ENCODE measurements around the gene UTP18. TPM values are rescaled to one million over a fixed set of nuclear protein-coding genes. Genes with fewer than 3 reads are reported as not detected.
"Not testable (repeated sequence)": the region's sequence is repeated elsewhere in the genome, so short reads cannot be mapped to it uniquely, and the experiment has no call there.

UTP18 gene
- total RNA-seq, 5 donors from 2014 or later (not counting 1 experiment from before 2014, with no cell fraction given), result 36.4 to 47.7 (median 39.7) TPM

- H3K27ac Mint-ChIP-seq, result no peak overlapping the region
- no peaks in the 10 kb centered on the region for H3K27me3 ChIP-seq (replicated peaks in 1 of 2; ENCODE audit: control insufficient read depth in 2 of 2, extremely low read depth in 1 of 2, insufficient read depth in 2 of 2, low read length in 1 of 2)
- DNase-seq, result no peak
- ChIA-PET POLR2A (interaction anchor here (0.5 to 0.7 kb wide), 3 partner anchors 10 to 16 kb away, joined by 3 to 6 read pairs (median 4); no protein-coding TSS in a partner anchor), CTCF (no interaction called here)
- peaks cover 9 to 78% of the 10 kb centered on the region in 2 donors for H3K36me3 ChIP-seq (ENCODE audit: control insufficient read depth in 2 of 2, extremely low read depth in 1 of 2, insufficient read depth in 1 of 2, low read length in 1 of 2)
- H3K4me1 ChIP-seq (ENCODE audit: control insufficient read depth in 1 of 2, extremely low read depth in 1 of 2, insufficient read depth in 2 of 2, low read length in 2 of 2), result no peaks in the 10 kb centered on the region
- no peak overlapping the region for H3K4me3 ChIP-seq (ENCODE audit: control insufficient read depth in 1 of 2, extremely low read depth in 1 of 2, low read length in 1 of 2)
- peaks cover 64% of the 10 kb centered on the region for H3K36me3 Mint-ChIP-seq
- no peaks in the 10 kb centered on the region for H3K9me3 ChIP-seq
- no peaks in the 10 kb centered on the region for H3K9me3 Mint-ChIP-seq
- no peak overlapping the region for H3K4me3 Mint-ChIP-seq
- no peak overlapping the region for H3K27ac ChIP-seq (ENCODE audit: low read length)
- H3K27me3 Mint-ChIP-seq, result no peaks in the 10 kb centered on the region
- no peak for ATAC-seq (replicated peaks in 1 of 4)
- peaks cover under 1 to 6% (median 3%) of the 10 kb centered on the region in 3 donors for H3K4me1 Mint-ChIP-seq
Measured at GRCh38 chr17:51279183-51279582, 18.8 kb downstream of the UTP18 start.

DNA sequence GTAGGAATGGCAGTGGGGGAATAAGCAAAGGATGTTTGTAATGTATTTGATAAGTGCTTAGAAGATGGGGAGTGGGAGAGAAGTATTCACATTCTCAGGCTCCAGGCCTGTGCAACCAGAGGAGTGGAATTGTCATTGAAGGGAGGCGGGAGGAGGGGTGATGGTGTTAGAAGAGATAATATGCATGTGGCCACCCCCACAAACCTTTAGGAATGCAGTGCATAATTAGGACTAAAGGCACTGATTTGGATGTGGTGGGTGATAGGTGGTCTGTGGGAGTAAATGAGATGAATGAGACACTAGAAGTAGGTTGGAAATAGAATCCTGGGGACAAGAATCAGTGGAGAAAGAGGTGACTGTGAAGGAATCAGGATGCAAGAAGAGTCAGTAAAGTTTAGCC, 27.1 kb downstream of the UTP18 start:
- ATAC-seq (replicated peaks in 1 of 4), result no peak
- ChIA-PET CTCF (no interaction called here), POLR2A (no interaction called here)
- Histone ChIP-seq H3K27ac (ENCODE audit: low read length) (no peak overlapping the region), H3K27me3 (replicated peaks in 1 of 2; ENCODE audit: control insufficient read depth in 2 of 2, extremely low read depth in 1 of 2, insufficient read depth in 2 of 2, low read length in 1 of 2) (no peaks in the 10 kb centered on the region), H3K9me3 (no peaks in the 10 kb centered on the region), H3K4me3 (ENCODE audit: control insufficient read depth in 1 of 2, extremely low read depth in 1 of 2, low read length in 1 of 2) (no peak overlapping the region), H3K4me1 (ENCODE audit: control insufficient read depth in 1 of 2, extremely low read depth in 1 of 2, insufficient read depth in 2 of 2, low read length in 2 of 2) (no peaks in the 10 kb centered on the region), H3K36me3 (ENCODE audit: control insufficient read depth in 2 of 2, extremely low read depth in 1 of 2, insufficient read depth in 1 of 2, low read length in 1 of 2) (peaks cover 0 to 73% of the 10 kb centered on the region in 2 donors)
- H3K4me1 Mint-ChIP-seq, result peaks cover 0 to 6% (median 1%) of the 10 kb centered on the region in 3 donors
- 83% methylated on average over 1 of the region's 1 CpG for WGBS (ENCODE audit: insufficient coverage)
- no peak for DNase-seq
- H3K36me3 Mint-ChIP-seq, result peaks cover 57% of the 10 kb centered on the region
- no peaks in the 10 kb centered on the region for H3K9me3 Mint-ChIP-seq
- H3K27ac Mint-ChIP-seq, result peak overlapping the region in 1 of 2 donors; percentile 23
- no peak overlapping the region for H3K4me3 Mint-ChIP-seq
- no peaks in the 10 kb centered on the region for H3K27me3 Mint-ChIP-seq

DNA sequence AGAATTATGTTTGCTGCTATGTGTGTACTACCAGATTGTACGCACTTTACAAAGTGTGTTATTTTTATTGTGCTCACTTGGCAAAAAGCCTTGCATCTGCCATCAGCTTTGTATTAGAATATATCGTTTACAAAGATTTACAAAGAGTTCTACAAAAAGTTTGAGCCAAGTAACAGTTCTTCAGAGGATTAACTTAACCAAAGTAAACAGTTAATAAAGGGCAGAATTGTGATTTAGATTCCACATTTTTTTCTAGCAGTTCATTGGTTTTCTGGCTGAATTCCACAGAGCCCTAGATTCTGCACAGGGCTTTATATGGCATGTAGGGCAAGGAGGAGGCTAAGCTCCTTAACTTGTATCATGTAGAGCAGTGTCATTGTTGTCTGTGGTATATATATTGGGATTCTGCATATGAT, 29.4 kb downstream of the UTP18 start:
- Histone ChIP-seq H3K4me1 (ENCODE audit: control insufficient read depth in 1 of 2, extremely low read depth in 1 of 2, insufficient read depth in 2 of 2, low read length in 2 of 2) (no peaks in the 10 kb centered on the region), H3K9me3 (no peaks in the 10 kb centered on the region), H3K27me3 (replicated peaks in 1 of 2; ENCODE audit: control insufficient read depth in 2 of 2, extremely low read depth in 1 of 2, insufficient read depth in 2 of 2, low read length in 1 of 2) (no peaks in the 10 kb centered on the region), H3K27ac (ENCODE audit: low read length) (no peak overlapping the region), H3K4me3 (ENCODE audit: control insufficient read depth in 1 of 2, extremely low read depth in 1 of 2, low read length in 1 of 2) (no peak overlapping the region), H3K36me3 (ENCODE audit: control insufficient read depth in 2 of 2, extremely low read depth in 1 of 2, insufficient read depth in 1 of 2, low read length in 1 of 2) (peaks cover 0 to 68% of the 10 kb centered on the region in 2 donors)
- H3K36me3 Mint-ChIP-seq, result peaks cover 72% of the 10 kb centered on the region
- H3K27ac Mint-ChIP-seq, result no peak overlapping the region
- ATAC-seq (replicated peaks in 1 of 4) (no peak), DNase-seq (no peak)
- ChIA-PET POLR2A (interaction anchor here in 1 of 2 donors (0.7 kb wide), 1 partner anchor 51 kb away, joined by 3 read pairs; no protein-coding TSS in a partner anchor), CTCF (interaction anchor here in 1 of 2 donors (0.7 kb wide), 1 partner anchor 427 kb away, joined by 4 read pairs; no protein-coding TSS in a partner anchor)
- no peaks in the 10 kb centered on the region for H3K27me3 Mint-ChIP-seq
- 100% methylated on average over 1 of the region's 2 CpGs for WGBS (ENCODE audit: insufficient coverage)
- H3K4me1 Mint-ChIP-seq, result peaks cover 0 to 6% (median 1%) of the 10 kb centered on the region in 3 donors
- H3K9me3 Mint-ChIP-seq, result no peaks in the 10 kb centered on the region
- no peak overlapping the region for H3K4me3 Mint-ChIP-seq

GRCh38 chr17:51294338-51294737, 34.0 kb downstream of the UTP18 start:
- H3K27ac Mint-ChIP-seq; H3K27me3 Mint-ChIP-seq; H3K4me3 ChIP-seq (ENCODE audit: control insufficient read depth in 1 of 2, extremely low read depth in 1 of 2, low read length in 1 of 2); H3K27ac ChIP-seq (ENCODE audit: low read length); POLR2A ChIA-PET; CTCF ChIA-PET; H3K4me3 Mint-ChIP-seq; H3K9me3 ChIP-seq; H3K4me1 ChIP-seq (ENCODE audit: control insufficient read depth in 1 of 2, extremely low read depth in 1 of 2, insufficient read depth in 2 of 2, low read length in 2 of 2); H3K4me1 Mint-ChIP-seq; H3K27me3 ChIP-seq (replicated peaks in 1 of 2; ENCODE audit: control insufficient read depth in 2 of 2, extremely low read depth in 1 of 2, insufficient read depth in 2 of 2, low read length in 1 of 2); ATAC-seq (replicated peaks in 1 of 4); DNase-seq; H3K9me3 Mint-ChIP-seq: not testable (repeated sequence)
- H3K36me3 ChIP-seq (ENCODE audit: control insufficient read depth in 2 of 2, extremely low read depth in 1 of 2, insufficient read depth in 1 of 2, low read length in 1 of 2), result peaks cover 0 to 32% of the 10 kb centered on the region in 2 donors
- H3K36me3 Mint-ChIP-seq, result peaks cover 62% of the 10 kb centered on the region
- WGBS (ENCODE audit: insufficient coverage), result no CpG with 5 or more reads among the region's 2 CpGs

DNA sequence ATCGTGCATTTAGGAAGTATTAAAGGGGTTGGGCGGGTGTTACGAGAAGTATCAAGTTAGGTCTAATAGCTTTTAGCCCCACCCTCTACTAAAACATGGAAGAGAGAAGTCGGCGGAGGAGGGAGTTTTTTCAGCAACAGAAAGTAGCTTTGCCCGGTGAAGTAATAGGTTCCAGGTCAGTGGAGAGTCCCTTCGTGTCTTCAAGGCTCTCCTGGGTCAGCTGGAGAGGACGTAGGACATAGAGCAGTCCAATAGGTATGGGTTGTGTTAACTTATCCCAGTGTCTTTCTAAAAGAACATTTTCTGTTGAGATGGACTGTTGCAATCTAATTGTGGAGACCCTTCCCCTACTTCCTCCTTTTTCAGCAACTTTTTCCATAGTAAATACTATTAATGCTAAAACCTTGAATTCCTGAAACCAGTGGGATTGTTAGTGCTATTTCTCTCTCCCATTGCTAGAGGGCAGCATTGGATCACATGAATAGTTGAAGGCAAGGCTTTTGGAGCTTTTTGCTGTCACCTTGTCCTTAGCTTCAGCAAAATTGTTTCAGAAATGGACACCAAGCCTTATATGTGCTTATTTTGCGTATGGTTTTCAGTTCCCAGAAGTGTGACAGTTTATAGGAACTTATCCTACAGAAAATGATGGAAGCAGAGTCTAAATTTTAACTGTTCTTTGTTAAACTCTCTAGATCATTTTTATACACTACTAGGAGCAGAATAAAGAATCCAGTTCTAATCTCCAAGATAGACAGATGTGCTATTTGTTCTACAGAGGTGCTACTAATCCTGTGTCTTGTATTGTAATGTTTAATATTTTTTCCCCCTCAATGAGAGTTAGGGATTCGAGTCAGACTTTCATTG, 38.4 kb downstream of the UTP18 start:
- Histone ChIP-seq H3K9me3 (no peaks in the 10 kb centered on the region), H3K36me3 (ENCODE audit: control insufficient read depth in 2 of 2, extremely low read depth in 1 of 2, insufficient read depth in 1 of 2, low read length in 1 of 2) (peaks cover 0 to 7% of the 10 kb centered on the region in 2 donors), H3K27me3 (replicated peaks in 1 of 2; ENCODE audit: control insufficient read depth in 2 of 2, extremely low read depth in 1 of 2, insufficient read depth in 2 of 2, low read length in 1 of 2) (no peaks in the 10 kb centered on the region), H3K27ac (ENCODE audit: low read length) (no peak overlapping the region), H3K4me3 (ENCODE audit: control insufficient read depth in 1 of 2, extremely low read depth in 1 of 2, low read length in 1 of 2) (no peak overlapping the region), H3K4me1 (ENCODE audit: control insufficient read depth in 1 of 2, extremely low read depth in 1 of 2, insufficient read depth in 2 of 2, low read length in 2 of 2) (no peaks in the 10 kb centered on the region)
- no peaks in the 10 kb centered on the region for H3K27me3 Mint-ChIP-seq
- POLR2A ChIA-PET, result interaction anchor here in 1 of 2 donors (0.5 kb wide), 1 partner anchor 288 kb away, joined by 5 read pairs; no protein-coding TSS in a partner anchor
- no peak overlapping the region for H3K4me3 Mint-ChIP-seq
- WGBS (ENCODE audit: insufficient coverage), result no CpG with 5 or more reads among the region's 10 CpGs
- peaks cover 34% of the 10 kb centered on the region for H3K36me3 Mint-ChIP-seq
- peak in 1 of 4 experiments; percentile 32 for ATAC-seq (replicated peaks in 1 of 4)
- peaks cover 0 to 9% (median 5%) of the 10 kb centered on the region in 3 donors for H3K4me1 Mint-ChIP-seq
- CTCF ChIA-PET, result interaction anchor here (0.5 to 0.9 kb wide), 3 partner anchors 342 to 465 kb away, joined by 3 to 4 read pairs (median 3); no protein-coding TSS in a partner anchor
- no peaks in the 10 kb centered on the region for H3K9me3 Mint-ChIP-seq
- no peak overlapping the region for H3K27ac Mint-ChIP-seq
- peak in 2 of 35 experiments; percentile 11 to 52 for DNase-seq

DNA sequence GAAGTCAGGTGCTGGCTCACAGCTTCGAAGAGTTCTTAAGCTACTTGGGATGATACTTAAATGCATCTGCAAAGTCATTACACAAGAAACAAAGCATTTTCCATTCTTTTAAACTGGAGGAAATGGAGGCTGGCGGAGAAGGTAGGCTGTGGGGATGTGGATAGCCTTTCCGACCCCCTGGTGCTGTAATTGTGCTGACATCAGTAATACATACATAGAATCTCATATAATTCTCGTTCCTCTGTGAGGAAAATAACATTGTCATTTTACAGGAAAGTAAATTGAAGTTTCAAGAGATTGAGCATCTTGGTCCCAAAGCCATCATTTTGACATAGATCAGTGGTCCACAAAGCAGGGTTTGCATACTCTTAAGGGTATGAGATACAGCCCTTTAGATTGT, 39.5 kb downstream of the UTP18 start:
- Histone ChIP-seq H3K9me3 (no peaks in the 10 kb centered on the region), H3K4me1 (ENCODE audit: control insufficient read depth in 1 of 2, extremely low read depth in 1 of 2, insufficient read depth in 2 of 2, low read length in 2 of 2) (no peaks in the 10 kb centered on the region), H3K4me3 (ENCODE audit: control insufficient read depth in 1 of 2, extremely low read depth in 1 of 2, low read length in 1 of 2) (no peak overlapping the region), H3K36me3 (ENCODE audit: control insufficient read depth in 2 of 2, extremely low read depth in 1 of 2, insufficient read depth in 1 of 2, low read length in 1 of 2) (peaks cover 0 to 6% of the 10 kb centered on the region in 2 donors), H3K27ac (ENCODE audit: low read length) (no peak overlapping the region), H3K27me3 (replicated peaks in 1 of 2; ENCODE audit: control insufficient read depth in 2 of 2, extremely low read depth in 1 of 2, insufficient read depth in 2 of 2, low read length in 1 of 2) (no peaks in the 10 kb centered on the region)
- ATAC-seq (replicated peaks in 1 of 4) (no peak), DNase-seq (no peak)
- WGBS (ENCODE audit: insufficient coverage), result no CpG with 5 or more reads among the region's 4 CpGs
- H3K27me3 Mint-ChIP-seq, result no peaks in the 10 kb centered on the region
- peaks cover 27% of the 10 kb centered on the region for H3K36me3 Mint-ChIP-seq
- H3K4me1 Mint-ChIP-seq, result peaks cover 0 to 9% (median 5%) of the 10 kb centered on the region in 3 donors
- H3K27ac Mint-ChIP-seq, result no peak overlapping the region
- ChIA-PET POLR2A (no interaction called here), CTCF (no interaction called here)
- H3K9me3 Mint-ChIP-seq, result no peaks in the 10 kb centered on the region
- H3K4me3 Mint-ChIP-seq, result no peak overlapping the region

Data from T-cell (primary cell).